ENCODE results near the gene ARL6IP1.
"Not testable (repeated sequence)": the region's sequence is repeated elsewhere in the genome, so short reads cannot be mapped to it uniquely, and the experiment has no call there.

Gene ARL6IP1

DNA sequence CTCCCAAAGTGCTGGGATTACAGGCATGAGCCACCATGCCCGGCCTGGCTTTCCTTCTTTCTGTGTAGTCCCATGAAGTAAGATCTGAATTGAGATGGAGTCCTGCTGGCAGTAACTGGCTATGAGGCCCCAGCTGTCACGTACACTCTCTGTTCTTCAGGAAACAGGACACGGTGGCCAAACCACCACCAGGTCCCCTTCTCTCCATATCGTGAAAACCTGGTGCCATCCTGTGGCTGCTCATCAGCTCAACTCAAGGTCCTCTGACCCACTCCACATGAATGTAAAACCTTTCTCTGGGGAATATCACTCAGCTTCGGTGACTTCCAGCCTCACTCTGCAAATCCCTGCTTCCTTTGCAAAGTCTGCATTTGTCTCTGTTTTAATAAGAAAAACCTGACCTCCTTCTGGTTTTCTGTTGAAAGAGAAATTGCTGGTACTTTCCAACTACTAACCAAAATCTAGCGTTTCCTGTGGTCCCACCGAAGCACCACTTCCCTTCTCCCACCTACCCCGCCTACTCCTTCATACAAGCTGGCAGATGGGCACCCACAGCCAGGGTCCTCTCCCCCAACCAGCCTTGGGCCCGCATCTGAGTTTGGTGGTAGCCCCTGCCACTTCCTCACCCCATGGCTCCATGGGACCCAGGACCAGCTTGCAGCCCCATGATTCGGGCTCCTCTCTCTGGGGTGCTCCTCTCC is 43.2 kb downstream of the ARL6IP1 start:
- not testable (repeated sequence) for DNase-seq

DNA sequence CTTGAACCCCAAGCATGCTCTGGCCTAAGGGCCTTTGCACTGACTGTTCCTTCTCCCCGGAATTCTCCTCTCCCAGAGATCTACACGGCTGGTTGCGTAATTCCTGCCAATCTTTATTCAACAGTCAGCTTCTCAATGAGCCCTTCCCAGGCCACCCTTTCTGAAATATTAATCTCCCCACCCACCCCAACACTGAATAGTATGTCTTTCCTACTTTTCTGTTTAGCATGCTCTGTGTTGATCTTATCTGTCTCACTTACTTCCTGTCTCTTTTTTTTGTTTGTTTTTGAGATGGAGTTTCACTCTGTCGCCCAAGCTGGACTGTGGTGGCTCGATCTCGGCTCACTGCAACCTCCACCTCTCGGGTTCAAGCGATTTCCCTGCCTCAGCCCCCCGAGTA is 44.7 kb downstream of the ARL6IP1 start:
- not testable (repeated sequence) for DNase-seq

DNA sequence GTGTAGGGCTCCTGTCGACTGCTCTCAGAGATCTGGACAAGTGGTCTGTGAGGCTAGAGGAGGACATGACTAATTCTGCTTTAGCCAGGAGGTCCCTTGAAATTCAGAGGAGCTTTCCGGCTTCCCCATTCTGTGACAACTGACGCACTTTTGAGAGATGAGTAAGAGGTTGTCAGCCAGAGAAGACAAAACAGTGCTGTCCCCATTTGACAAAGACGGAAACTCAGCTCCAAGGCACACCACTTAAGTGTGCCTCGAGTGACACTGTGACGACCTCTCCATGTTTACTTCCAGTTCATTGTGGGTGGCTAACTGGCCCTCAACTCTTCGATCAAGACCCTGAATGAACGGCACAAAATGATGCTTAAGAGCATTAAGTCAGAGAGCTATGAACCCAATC is 58.5 kb downstream of the ARL6IP1 start:
- DNase-seq = not testable (repeated sequence)
